Uterus (tissue), 4 donors: Measurements from ENCODE around the gene F2RL2. TPM values are rescaled to one million over a fixed set of nuclear protein-coding genes. Genes with fewer than 3 reads are reported as not detected.

Source experiments
- DNase-seq, 2 donors: peaks; one replicate each; pipeline ENCODE4 v3.0.0-alpha.2; 2019 to 2020
- H3K27ac ChIP-seq, 2 donors: fragments of 200-600 bp; sonication (generic); 1 replicate in 1 of 2; 2 replicates in 1 of 2; pipeline ENCODE4 v1.5.1; 2016 to 2018
- H3K27me3 ChIP-seq, 2 donors: fragments of 200-600 bp; sonication (generic); one replicate each; pipeline ENCODE4 v1.5.1; 2018 to 2019; ENCODE audit warnings: control low read depth in 1 of 2
- H3K36me3 ChIP-seq, 2 donors: fragments of 200-600 bp; sonication (generic); one replicate each; pipeline ENCODE4 v1.5.1; 2019; ENCODE audit warnings: control low read depth in 1 of 2
- H3K4me1 ChIP-seq, 2 donors: fragments of 200-600 bp; sonication (generic); one replicate each; pipeline ENCODE4 v1.5.1; 2018 to 2019; ENCODE audit warnings: control low read depth in 1 of 2
- H3K4me3 ChIP-seq, 2 donors: fragments of 200-600 bp; sonication (generic); 1 replicate in 1 of 2; 2 replicates in 1 of 2; pipeline ENCODE4 v1.5.1; 2018 to 2019; ENCODE audit warnings: mild to moderate bottlenecking in 1 of 2
- H3K9me3 ChIP-seq, 2 donors: fragments of 200-600 bp; sonication (generic); one replicate each; pipeline ENCODE4 v1.5.1; 2019; ENCODE audit warnings: control low read depth in 1 of 2
- POLR2A ChIP-seq, 2 donors: fragments of 450-650 bp; IDR thresholded peaks; one replicate each; pipeline ENCODE4 v1.6.1; 2016; ENCODE audit warnings: antibody characterized with exemption in 2 of 2, mild to moderate bottlenecking in 1 of 2, moderate library complexity in 1 of 2
- intact Hi-C: fragments of 100-400 bp; cut with DNase I; formaldehyde crosslinking; loops from one replicate; pipeline ENCODE4 v1.15.1; 2023; ENCODE audit warnings: low total_unique reads
- total RNA-seq, 4 donors: library from RNA; depleted of rRNA in 3 of 4; stranded (reverse); fragments of >200 nt in 3 of 4; gene quantifications; one replicate each; pipeline versions ENCODE4 v1.1.0 to v1.2.4, GENCODE V29; 2014 to 2023
- TF ChIP-seq, protein P1 (sequence below), 4 experiments: fragments of 200-600 bp in 2 of 4; fragments of 450-650 bp in 2 of 4; sonication (generic) in 2 of 4; IDR thresholded peaks; one replicate each; pipeline ENCODE4 v1.5.1; 2016 to 2019; ENCODE audit warnings: antibody characterized with exemption in 4 of 4, mild to moderate bottlenecking in 2 of 4, moderate library complexity in 1 of 4
- donor health status: DM: yes; HTN: yes; CAD: no.

The F2RL2 gene
- total RNA-seq, 4 donors from 2014 or later: 0.26 to 1.5 (median 1.2) TPM

DNA sequence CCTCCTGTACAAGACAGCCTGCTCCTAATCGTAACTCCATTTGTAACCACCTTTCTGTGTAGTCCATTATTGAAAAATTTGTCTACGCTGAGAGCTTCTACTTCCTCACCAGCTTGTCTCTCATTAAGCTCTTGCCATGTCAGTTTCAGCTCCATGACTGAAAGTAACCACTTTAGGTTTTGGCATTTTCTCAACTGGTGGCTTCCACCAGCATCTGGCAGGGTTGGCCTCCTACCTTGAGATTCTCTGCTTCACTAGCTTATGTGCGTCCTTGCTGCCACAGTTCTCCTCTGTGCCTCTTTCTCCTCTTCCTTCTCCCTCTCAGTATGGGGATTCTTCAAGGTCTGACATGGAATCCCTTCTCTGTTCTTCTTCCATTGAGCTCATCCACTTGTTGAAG lies 31.8 kb downstream of the F2RL2 start:
- Histone ChIP-seq H3K27me3 (no peaks in the 10 kb centered on the region), H3K4me1 (no peaks in the 10 kb centered on the region), H3K4me3 (no peak overlapping the region), H3K27ac (no peak overlapping the region), H3K36me3 (no peaks in the 10 kb centered on the region), H3K9me3 (no peaks in the 10 kb centered on the region)
- no peak for TF ChIP-seq POLR2A (IDR thresholded peaks at IDR 0.05)
- TF ChIP-seq, protein P1, sequence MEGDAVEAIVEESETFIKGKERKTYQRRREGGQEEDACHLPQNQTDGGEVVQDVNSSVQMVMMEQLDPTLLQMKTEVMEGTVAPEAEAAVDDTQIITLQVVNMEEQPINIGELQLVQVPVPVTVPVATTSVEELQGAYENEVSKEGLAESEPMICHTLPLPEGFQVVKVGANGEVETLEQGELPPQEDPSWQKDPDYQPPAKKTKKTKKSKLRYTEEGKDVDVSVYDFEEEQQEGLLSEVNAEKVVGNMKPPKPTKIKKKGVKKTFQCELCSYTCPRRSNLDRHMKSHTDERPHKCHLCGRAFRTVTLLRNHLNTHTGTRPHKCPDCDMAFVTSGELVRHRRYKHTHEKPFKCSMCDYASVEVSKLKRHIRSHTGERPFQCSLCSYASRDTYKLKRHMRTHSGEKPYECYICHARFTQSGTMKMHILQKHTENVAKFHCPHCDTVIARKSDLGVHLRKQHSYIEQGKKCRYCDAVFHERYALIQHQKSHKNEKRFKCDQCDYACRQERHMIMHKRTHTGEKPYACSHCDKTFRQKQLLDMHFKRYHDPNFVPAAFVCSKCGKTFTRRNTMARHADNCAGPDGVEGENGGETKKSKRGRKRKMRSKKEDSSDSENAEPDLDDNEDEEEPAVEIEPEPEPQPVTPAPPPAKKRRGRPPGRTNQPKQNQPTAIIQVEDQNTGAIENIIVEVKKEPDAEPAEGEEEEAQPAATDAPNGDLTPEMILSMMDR (IDR thresholded peaks at IDR 0.05): no peak
- no peak for DNase-seq
- intact Hi-C loops: no loop called here

GRCh38 chr5:76590027-76590426 lies 33.2 kb downstream of the F2RL2 start:
- no peaks in the 10 kb centered on the region for H3K9me3 ChIP-seq
- no peak overlapping the region for H3K4me3 ChIP-seq
- H3K27ac ChIP-seq: no peak overlapping the region
- no peaks in the 10 kb centered on the region for H3K36me3 ChIP-seq
- DNase-seq: no peak
- H3K27me3 ChIP-seq: no peaks in the 10 kb centered on the region
- intact Hi-C loops: no loop called here
- TF ChIP-seq, protein P1 (IDR thresholded peaks at IDR 0.05): no peak
- no peak for TF ChIP-seq POLR2A (IDR thresholded peaks at IDR 0.05)
- H3K4me1 ChIP-seq: no peaks in the 10 kb centered on the region

DNA sequence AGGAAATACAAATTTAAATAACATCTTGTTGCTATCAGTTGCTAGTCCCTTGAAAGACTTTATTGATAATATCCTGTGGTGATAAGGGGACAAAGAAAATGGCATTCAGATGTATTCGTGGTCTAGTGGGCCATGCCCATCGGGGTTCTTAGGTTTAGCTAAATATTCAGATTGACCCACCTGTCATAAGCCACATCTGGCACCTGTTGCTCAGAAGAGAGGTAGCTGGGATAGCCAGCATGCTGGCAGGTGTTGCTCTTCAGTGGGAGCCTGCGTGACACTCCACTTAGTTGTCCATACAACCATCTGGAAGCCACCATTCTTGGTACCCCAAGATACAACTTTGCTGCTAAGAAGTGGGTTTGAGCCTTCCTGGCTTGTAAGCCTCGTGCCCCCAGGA lies 36.7 kb downstream of the F2RL2 start:
- Histone ChIP-seq H3K27ac (no peak overlapping the region), H3K27me3 (no peaks in the 10 kb centered on the region), H3K9me3 (no peaks in the 10 kb centered on the region), H3K4me3 (no peak overlapping the region), H3K36me3 (no peaks in the 10 kb centered on the region), H3K4me1 (no peaks in the 10 kb centered on the region)
- TF ChIP-seq, protein P1 (IDR thresholded peaks at IDR 0.05): no peak
- no peak for TF ChIP-seq POLR2A (IDR thresholded peaks at IDR 0.05)
- intact Hi-C loops: no loop called here
- DNase-seq: no peak

DNA sequence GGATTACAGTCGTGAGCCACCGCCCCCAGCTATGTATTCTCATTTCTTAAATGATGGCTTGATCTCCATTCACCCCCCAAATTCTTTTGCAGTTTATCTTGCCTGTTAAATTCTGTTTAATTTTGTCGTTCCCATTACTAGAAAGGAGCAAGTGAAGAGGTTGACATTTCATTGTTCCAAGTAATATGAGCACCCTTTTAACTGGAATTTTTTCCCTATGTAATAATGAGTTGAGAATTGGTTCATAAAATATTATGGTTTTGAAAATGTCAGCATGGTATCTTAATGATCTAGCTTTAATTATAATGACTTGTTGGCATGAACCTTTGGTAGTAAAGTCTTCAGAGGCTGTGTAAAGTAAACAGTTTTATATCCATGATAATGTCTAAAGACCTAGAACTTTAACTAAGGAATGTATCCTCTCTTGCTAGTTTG lies 37.4 kb downstream of the F2RL2 start:
- H3K36me3 ChIP-seq: no peaks in the 10 kb centered on the region
- H3K4me3 ChIP-seq: no peak overlapping the region
- no peak overlapping the region for H3K27ac ChIP-seq
- H3K4me1 ChIP-seq: no peaks in the 10 kb centered on the region
- intact Hi-C loops: no loop called here
- H3K9me3 ChIP-seq: no peaks in the 10 kb centered on the region
- H3K27me3 ChIP-seq: no peaks in the 10 kb centered on the region
- no peak for TF ChIP-seq POLR2A (IDR thresholded peaks at IDR 0.05)
- TF ChIP-seq, protein P1 (IDR thresholded peaks at IDR 0.05): no peak
- no peak for DNase-seq

DNA sequence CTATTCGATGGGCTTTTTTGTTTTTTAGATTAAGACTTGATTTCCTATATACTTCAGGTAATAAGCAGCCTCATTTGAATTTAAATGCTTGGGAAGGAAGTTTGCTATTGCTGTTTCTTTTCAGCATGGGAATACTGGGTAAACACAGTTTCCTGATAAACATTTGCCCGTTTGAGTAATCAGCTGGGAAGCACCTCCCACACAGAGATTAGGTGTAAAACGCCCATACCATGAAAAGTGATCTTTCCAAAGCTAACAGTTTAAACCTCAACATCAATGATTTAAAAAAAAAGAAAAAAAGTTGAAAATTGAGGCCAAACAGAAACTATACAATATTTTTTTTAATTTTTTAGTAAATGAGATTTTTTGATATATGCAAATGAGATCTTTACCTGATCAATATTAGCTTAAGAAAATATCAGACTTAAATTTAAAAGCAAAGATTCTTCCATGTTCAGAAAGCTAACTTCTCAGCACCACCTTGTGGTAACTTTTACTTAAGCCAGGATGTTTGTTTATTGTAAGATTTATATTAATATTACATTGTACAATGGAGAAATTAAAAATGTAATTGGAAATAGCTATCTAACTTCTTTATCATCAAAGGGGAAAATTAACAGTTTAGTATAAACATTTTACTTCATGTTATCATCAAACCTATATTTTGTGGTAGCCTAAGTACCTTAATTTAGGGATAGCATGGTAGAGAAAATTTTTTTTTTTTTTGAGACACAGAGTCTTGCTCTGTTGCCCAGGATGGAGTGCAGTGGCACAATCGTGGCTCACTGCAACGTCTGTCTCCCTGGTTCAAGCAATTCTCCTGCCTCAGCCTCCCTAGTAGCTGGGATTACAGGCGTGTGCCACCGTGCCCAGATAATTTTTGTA lies 39.8 kb downstream of the F2RL2 start:
- intact Hi-C loops: no loop called here
- no peak for TF ChIP-seq POLR2A (IDR thresholded peaks at IDR 0.05)
- TF ChIP-seq, protein P1 (IDR thresholded peaks at IDR 0.05): no peak
- Histone ChIP-seq H3K9me3 (no peaks in the 10 kb centered on the region), H3K27ac (no peak overlapping the region), H3K36me3 (no peaks in the 10 kb centered on the region), H3K27me3 (no peaks in the 10 kb centered on the region), H3K4me1 (no peaks in the 10 kb centered on the region), H3K4me3 (no peak overlapping the region)
- no peak for DNase-seq
